IMR-90 (cell line): ENCODE measurements around the gene RIPOR2. TPM values are rescaled to one million over a fixed set of nuclear protein-coding genes. Genes with fewer than 3 reads are reported as not detected.

Experiments used
- ATAC-seq: fragments of 200-7000 bp; cut with Tn5 transposase; 2 replicates; pipeline ENCODE4 v1.9.1; 2020; ENCODE audit warnings: low read depth, mild to moderate bottlenecking, moderate library complexity
- BruUV-seq: library from RNA; stranded (reverse); fragments of 400-500 nt; replicated peaks from 2 replicates; lab custom pipeline; 2021; lab: Mats Ljungman, UMichigan
- CTCF ChIA-PET: fragments of 300-600 bp; formaldehyde crosslinking; extraction: SDS; loops from one replicate; lab custom pipeline; 2021; ENCODE audit warnings: antibody characterized with exemption; lab: Yijun Ruan, JAX
- POLR2A ChIA-PET: fragments of 300-600 bp; sonication (Branson Sonifier 250); formaldehyde crosslinking; loops from one replicate; lab custom pipeline; 2022; ENCODE audit warnings: antibody characterized with exemption; ENCODE audit not compliant: unreplicated experiment; lab: Charles Lee
- DNase-seq: peaks from one replicate; pipeline ENCODE4 v3.0.0; 2013
- H2AFZ ChIP-seq: replicated peaks from 2 replicates; pipeline ENCODE3; 2013; ENCODE audit warnings: low read length, mild to moderate bottlenecking; ENCODE audit not compliant: poor library complexity
- H2AK5ac ChIP-seq: 2 replicates; pipeline ENCODE4 v1.6.1; 2013; ENCODE audit warnings: low read depth, low read length, inconsistent platforms
- H2AK9ac ChIP-seq: replicated peaks from 2 replicates; pipeline ENCODE3; 2013; ENCODE audit warnings: mild to moderate bottlenecking, low read depth, low read length, moderate library complexity; ENCODE audit not compliant: poor library complexity
- H2BK120ac ChIP-seq: 2 replicates; pipeline ENCODE4 v1.6.1; 2013; ENCODE audit warnings: low read depth, low read length, inconsistent platforms
- H2BK15ac ChIP-seq: 3 replicates; pipeline ENCODE4 v1.6.1; 2013; ENCODE audit warnings: low read depth, low read length, inconsistent platforms
- H2BK20ac ChIP-seq: 2 replicates; pipeline ENCODE4 v1.6.1; 2013; ENCODE audit warnings: low read depth, mild to moderate bottlenecking, inconsistent platforms, low read length, moderate library complexity
- H2BK5ac ChIP-seq: 2 replicates; pipeline ENCODE4 v1.6.1; 2013; ENCODE audit warnings: mild to moderate bottlenecking, low read depth, low read length, inconsistent platforms; ENCODE audit not compliant: poor library complexity, severe bottlenecking
- H3K14ac ChIP-seq: replicated peaks from 2 replicates; pipeline ENCODE4 v1.6.1; 2013; ENCODE audit warnings: low read depth, low read length, inconsistent platforms
- H3K18ac ChIP-seq: 2 replicates; pipeline ENCODE4 v1.6.1; 2013; ENCODE audit warnings: low read depth, low read length, control low read depth
- H3K23ac ChIP-seq: 2 replicates; pipeline ENCODE4 v1.6.1; 2013; ENCODE audit warnings: low read depth, low read length, inconsistent platforms
- H3K27ac ChIP-seq: 2 replicates; pipeline ENCODE4 v1.5.1; 2013; ENCODE audit warnings: mild to moderate bottlenecking, control low read depth, low read length; ENCODE audit not compliant: insufficient read depth
- H3K27me3 ChIP-seq: 2 replicates; pipeline ENCODE4 v1.6.1; 2013; ENCODE audit warnings: low read length; ENCODE audit not compliant: control insufficient read depth, insufficient read depth
- H3K36me3 ChIP-seq: 2 replicates; pipeline ENCODE4 v1.6.1; 2013; ENCODE audit warnings: low read length, mixed read lengths; ENCODE audit not compliant: control insufficient read depth, insufficient read depth
- H3K4ac ChIP-seq: 2 replicates; pipeline ENCODE4 v1.6.1; 2013; ENCODE audit warnings: low read depth, low read length, inconsistent platforms
- H3K4me1 ChIP-seq: 2 replicates; pipeline ENCODE4 v1.6.1; 2013; ENCODE audit warnings: low read length, mixed read lengths; ENCODE audit not compliant: control insufficient read depth, insufficient read depth
- H3K4me2 ChIP-seq: 2 replicates; pipeline ENCODE4 v1.6.1; 2013; ENCODE audit warnings: low read depth, mild to moderate bottlenecking, control low read depth, low read length, moderate library complexity
- H3K4me3 ChIP-seq: 2 replicates; pipeline ENCODE4 v1.5.1; 2013; ENCODE audit warnings: low read depth, mild to moderate bottlenecking, control low read depth, low read length, moderate library complexity; ENCODE audit not compliant: insufficient read depth
- H3K56ac ChIP-seq: 2 replicates; pipeline ENCODE4 v1.6.1; 2013; ENCODE audit warnings: low read length, inconsistent platforms; ENCODE audit not compliant: insufficient read depth; ENCODE audit errors: extremely low read depth
- H3K79me1 ChIP-seq, 2 experiments: 2 replicates each; pipeline ENCODE4 v1.6.1; 2013; ENCODE audit warnings: low read length in 2 of 2, inconsistent platforms in 1 of 2, low read depth in 1 of 2
- H3K9ac ChIP-seq: 2 replicates; pipeline ENCODE4 v1.6.1; 2013; ENCODE audit warnings: low read depth, low read length, control low read depth
- H3K9me1 ChIP-seq: 2 replicates; pipeline ENCODE4 v1.6.1; 2013; ENCODE audit warnings: low read length, inconsistent platforms; ENCODE audit not compliant: insufficient read depth
- H3K9me3 ChIP-seq: 2 replicates; pipeline ENCODE4 v1.6.1; 2013; ENCODE audit warnings: low read length; ENCODE audit not compliant: control insufficient read depth, insufficient read depth
- H4K20me1 ChIP-seq: 2 replicates; pipeline ENCODE4 v1.6.1; 2013; ENCODE audit warnings: low read length, inconsistent platforms; ENCODE audit not compliant: insufficient read depth
- H4K5ac ChIP-seq: 2 replicates; pipeline ENCODE4 v1.6.1; 2013; ENCODE audit warnings: mild to moderate bottlenecking, low read depth, low read length, control low read depth
- H4K8ac ChIP-seq, 2 experiments: 2 replicates each; pipeline ENCODE4 v1.6.1; 2013; ENCODE audit warnings: low read depth in 2 of 2, low read length in 2 of 2, control low read depth in 1 of 2, inconsistent platforms in 1 of 2
- H4K91ac ChIP-seq: 2 replicates; pipeline ENCODE4 v1.6.1; 2013; ENCODE audit warnings: low read depth, low read length, inconsistent platforms; ENCODE audit not compliant: insufficient read depth
- BHLHE40 ChIP-seq: fragments of 150-350 bp; IDR thresholded peaks from 2 replicates; pipeline ENCODE4 v1.6.1; 2016; ENCODE audit warnings: mild to moderate bottlenecking, low read depth, low read length
- CEBPB ChIP-seq: IDR thresholded peaks from 2 replicates; pipeline ENCODE4 v1.6.1; 2012; ENCODE audit warnings: low read depth, low read length, improper control_type of control experiment
- CHD1 ChIP-seq: IDR thresholded peaks from 2 replicates; pipeline ENCODE4 v1.6.1; 2012; ENCODE audit warnings: low read depth, low read length, improper control_type of control experiment
- FOS ChIP-seq: fragments of 150-350 bp; IDR thresholded peaks from 2 replicates; pipeline ENCODE4 v1.6.1; 2016; ENCODE audit warnings: low read depth, low read length
- MAFK ChIP-seq: IDR thresholded peaks from 2 replicates; pipeline ENCODE4 v1.6.1; 2012; ENCODE audit warnings: low read depth, low read length, improper control_type of control experiment
- MAZ ChIP-seq: IDR thresholded peaks from 2 replicates; pipeline ENCODE4 v1.6.1; 2012; ENCODE audit warnings: low read depth, mild to moderate bottlenecking, low read length, improper control_type of control experiment, moderate library complexity, borderline replicate concordance
- MXI1 ChIP-seq: IDR thresholded peaks from 2 replicates; pipeline ENCODE4 v1.6.1; 2012; ENCODE audit warnings: low read depth, mild to moderate bottlenecking, low read length, moderate library complexity, borderline replicate concordance
- NFE2L2 ChIP-seq: fragments of 150-350 bp; IDR thresholded peaks from 2 replicates; pipeline ENCODE4 v1.6.1; 2016; ENCODE audit warnings: low read depth, mild to moderate bottlenecking, low read length
- POLR2A ChIP-seq: IDR thresholded peaks from 2 replicates; pipeline ENCODE4 v1.6.1; 2012; ENCODE audit warnings: mild to moderate bottlenecking, low read depth, low read length
- RAD21 ChIP-seq: IDR thresholded peaks from 2 replicates; pipeline ENCODE4 v1.6.1; 2012; ENCODE audit warnings: low read length, improper control_type of control experiment
- RCOR1 ChIP-seq: IDR thresholded peaks from 2 replicates; pipeline ENCODE4 v1.6.1; 2012; ENCODE audit warnings: mild to moderate bottlenecking, low read length, improper control_type of control experiment; ENCODE audit not compliant: insufficient replicate concordance
- RFX5 ChIP-seq: IDR thresholded peaks from 2 replicates; pipeline ENCODE4 v1.8.0; 2012; ENCODE audit warnings: low read depth, mild to moderate bottlenecking, low read length, moderate library complexity
- SMC3 ChIP-seq: fragments of 150-350 bp; IDR thresholded peaks from 2 replicates; pipeline ENCODE4 v1.6.1; 2016; ENCODE audit warnings: low read depth, mild to moderate bottlenecking, antibody characterized with exemption, low read length, moderate library complexity
- WGBS, 2 experiments: methylation state at CpG; one replicate each; pipeline versions ENCODE4 v1.1.5 to v1.1.7; 2013; ENCODE audit warnings: missing lambda C conversion rate in 2 of 2; ENCODE audit not compliant: insufficient read length in 1 of 2; ENCODE audit errors: extremely low coverage in 2 of 2; 5-methylcytosine and 5-hydroxymethylcytosine counted together
- dilution Hi-C: fragments of 300-500 bp; cut with HindIII; formaldehyde crosslinking; loops from one replicate; pipeline ENCODE4 v1.14.3; 2018; ENCODE audit warnings: low sequenced_read_pairs; ENCODE audit not compliant: unreplicated experiment
- in situ Hi-C: fragments of 300-500 bp; cut with MboI; formaldehyde crosslinking; loops from 3 replicates; pipeline ENCODE4 v1.14.3; 2019; ENCODE audit warnings: low sequenced_read_pairs, inconsistent platforms, mixed read lengths
- intact Hi-C: fragments of 100-400 bp; cut with micrococcal nuclease; formaldehyde crosslinking; loops from 2 replicates; pipeline ENCODE4 v1.10.0; 2022
- polyA plus RNA-seq, 3 experiments: library from polyadenylated mRNA; depleted of rRNA; stranded (reverse); fragments of >200 nt; gene quantifications; 2 replicates each; pipeline ENCODE4 v1.2.3, GENCODE V29; 2012; ENCODE audit warnings: low replicate concordance in 1 of 3
- total RNA-seq: library from RNA; depleted of rRNA; stranded (reverse); fragments of >200 nt; gene quantifications from 2 replicates; pipeline ENCODE4 v1.2.3, GENCODE V29; 2012
- TF ChIP-seq, protein P1 (sequence below): fragments of 150-350 bp; IDR thresholded peaks from 2 replicates; pipeline ENCODE4 v1.6.1; 2017; ENCODE audit warnings: mild to moderate bottlenecking, antibody characterized with exemption, low read length, low read depth
- TF ChIP-seq, protein P2 (sequence below): fragments of 150-350 bp; IDR thresholded peaks from 2 replicates; pipeline ENCODE4 v1.6.1; 2016; ENCODE audit warnings: low read depth, mild to moderate bottlenecking, low read length, moderate library complexity, borderline replicate concordance
- TF ChIP-seq, protein P3 (sequence below): conservative IDR thresholded peaks from 2 replicates; pipeline ENCODE4 v1.5.1; 2012; ENCODE audit warnings: mild to moderate bottlenecking, low read depth, low read length, improper control_type of control experiment

Gene RIPOR2
- total and polyA plus RNA-seq, 2 of the 4 experiments (the other 2 are of a cell fraction), result 1.1 to 1.2 TPM

DNA sequence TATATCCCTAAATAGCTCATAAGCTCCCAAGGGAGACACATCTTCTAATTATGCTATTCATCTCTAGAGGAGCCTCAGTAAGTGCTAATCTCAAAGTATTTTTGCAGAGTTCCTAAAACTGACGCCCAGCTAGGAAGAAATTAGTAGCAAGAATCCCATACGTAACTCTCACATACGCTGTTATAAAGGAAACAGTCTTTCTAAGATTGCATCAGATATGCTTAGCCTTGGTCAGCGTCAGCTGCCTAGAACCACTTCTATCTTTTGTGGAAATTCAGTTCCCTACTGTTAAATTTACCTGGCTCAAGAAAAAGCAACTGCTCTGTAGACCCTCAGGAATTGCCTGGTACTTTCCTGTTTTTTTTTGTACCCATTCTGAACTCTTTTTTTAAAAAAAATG, 13.6 kb downstream of the RIPOR2 start:
- Histone ChIP-seq H2AK9ac (no peak overlapping the region), H2AFZ (no peak overlapping the region), H4K91ac (no peak overlapping the region), H3K4me3 (no peak overlapping the region), H3K9me1 (no peaks in the 10 kb centered on the region; the same call in 1 of the 2 replicates), H2BK20ac (no peak overlapping the region), H3K27ac (no peak overlapping the region), H3K14ac (no peak overlapping the region), H2BK15ac (no peak overlapping the region), H2BK5ac (no peak overlapping the region), H2AK5ac (no peak overlapping the region), H3K23ac (no peak overlapping the region), H3K79me1 (no peaks in the 10 kb centered on the region), H4K5ac (no peak overlapping the region), H3K18ac (no peak overlapping the region), H3K4me1 (peaks cover 20% of the 10 kb centered on the region), H4K20me1 (no peaks in the 10 kb centered on the region), H3K36me3 (no peaks in the 10 kb centered on the region), H2BK120ac (no peak overlapping the region), H3K56ac (no peak overlapping the region), H3K4me2 (no peak overlapping the region), H3K9ac (no peak overlapping the region), H3K27me3 (no peaks in the 10 kb centered on the region), H3K4ac (no peak overlapping the region), H4K8ac (no peak overlapping the region), H3K9me3 (no peaks in the 10 kb centered on the region)
- DNase-seq, result no peak
- dilution Hi-C loops (no loop called here), intact Hi-C loops (no loop called here), in situ Hi-C loops (no loop called here)
- ChIA-PET POLR2A (no interaction called here), CTCF (no interaction called here)
- whole genome bisulfite sequencing, 2 experiments, result no CpG with 5 or more reads among the region's 4 CpGs
- ATAC-seq, result no peak
- no peak for TF ChIP-seq MXI1
- TF ChIP-seq MAFK, result no peak
- no peak for TF ChIP-seq RFX5
- no peak for TF ChIP-seq CHD1
- no peak for TF ChIP-seq FOS
- TF ChIP-seq MAZ, result no peak
- TF ChIP-seq NFE2L2, result no peak
- TF ChIP-seq CEBPB, result no peak
- no peak for TF ChIP-seq POLR2A
- no peak for TF ChIP-seq RAD21
- TF ChIP-seq, protein P1, sequence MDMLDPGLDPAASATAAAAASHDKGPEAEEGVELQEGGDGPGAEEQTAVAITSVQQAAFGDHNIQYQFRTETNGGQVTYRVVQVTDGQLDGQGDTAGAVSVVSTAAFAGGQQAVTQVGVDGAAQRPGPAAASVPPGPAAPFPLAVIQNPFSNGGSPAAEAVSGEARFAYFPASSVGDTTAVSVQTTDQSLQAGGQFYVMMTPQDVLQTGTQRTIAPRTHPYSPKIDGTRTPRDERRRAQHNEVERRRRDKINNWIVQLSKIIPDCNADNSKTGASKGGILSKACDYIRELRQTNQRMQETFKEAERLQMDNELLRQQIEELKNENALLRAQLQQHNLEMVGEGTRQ, result no peak
- TF ChIP-seq, protein P2, sequence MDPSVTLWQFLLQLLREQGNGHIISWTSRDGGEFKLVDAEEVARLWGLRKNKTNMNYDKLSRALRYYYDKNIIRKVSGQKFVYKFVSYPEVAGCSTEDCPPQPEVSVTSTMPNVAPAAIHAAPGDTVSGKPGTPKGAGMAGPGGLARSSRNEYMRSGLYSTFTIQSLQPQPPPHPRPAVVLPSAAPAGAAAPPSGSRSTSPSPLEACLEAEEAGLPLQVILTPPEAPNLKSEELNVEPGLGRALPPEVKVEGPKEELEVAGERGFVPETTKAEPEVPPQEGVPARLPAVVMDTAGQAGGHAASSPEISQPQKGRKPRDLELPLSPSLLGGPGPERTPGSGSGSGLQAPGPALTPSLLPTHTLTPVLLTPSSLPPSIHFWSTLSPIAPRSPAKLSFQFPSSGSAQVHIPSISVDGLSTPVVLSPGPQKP, result no peak
- TF ChIP-seq, protein P3, sequence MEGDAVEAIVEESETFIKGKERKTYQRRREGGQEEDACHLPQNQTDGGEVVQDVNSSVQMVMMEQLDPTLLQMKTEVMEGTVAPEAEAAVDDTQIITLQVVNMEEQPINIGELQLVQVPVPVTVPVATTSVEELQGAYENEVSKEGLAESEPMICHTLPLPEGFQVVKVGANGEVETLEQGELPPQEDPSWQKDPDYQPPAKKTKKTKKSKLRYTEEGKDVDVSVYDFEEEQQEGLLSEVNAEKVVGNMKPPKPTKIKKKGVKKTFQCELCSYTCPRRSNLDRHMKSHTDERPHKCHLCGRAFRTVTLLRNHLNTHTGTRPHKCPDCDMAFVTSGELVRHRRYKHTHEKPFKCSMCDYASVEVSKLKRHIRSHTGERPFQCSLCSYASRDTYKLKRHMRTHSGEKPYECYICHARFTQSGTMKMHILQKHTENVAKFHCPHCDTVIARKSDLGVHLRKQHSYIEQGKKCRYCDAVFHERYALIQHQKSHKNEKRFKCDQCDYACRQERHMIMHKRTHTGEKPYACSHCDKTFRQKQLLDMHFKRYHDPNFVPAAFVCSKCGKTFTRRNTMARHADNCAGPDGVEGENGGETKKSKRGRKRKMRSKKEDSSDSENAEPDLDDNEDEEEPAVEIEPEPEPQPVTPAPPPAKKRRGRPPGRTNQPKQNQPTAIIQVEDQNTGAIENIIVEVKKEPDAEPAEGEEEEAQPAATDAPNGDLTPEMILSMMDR, result no peak
- no peak for TF ChIP-seq RCOR1
- TF ChIP-seq BHLHE40, result no peak
- no peak for TF ChIP-seq SMC3
- no TSS peak for BruUV-seq
